Measurements from ENCODE around the gene ACTR8.
A peak's percentile ranks its signal among the peaks of the same experiment; 100 is the strongest.

Gene ACTR8

GRCh38 chr3:53902711-53903110, 20.8 kb upstream of the ACTR8 start:
- Histone ChIP-seq H3K27ac (no peak overlapping the region), H3K4me3 (ENCODE audit: low read depth in 1 of 2, low read length in 1 of 2) (no peak overlapping the region), H3K4me1 (ENCODE audit: control insufficient read depth in 1 of 2, insufficient read depth in 1 of 2, low read depth in 1 of 2, low read length in 1 of 2) (no peaks in the 10 kb centered on the region), H3K36me3 (no peaks in the 10 kb centered on the region), H3K27me3 (peaks cover 87% of the 10 kb centered on the region), H3K9me3 (no peaks in the 10 kb centered on the region)
- TF ChIP-seq, protein P1, sequence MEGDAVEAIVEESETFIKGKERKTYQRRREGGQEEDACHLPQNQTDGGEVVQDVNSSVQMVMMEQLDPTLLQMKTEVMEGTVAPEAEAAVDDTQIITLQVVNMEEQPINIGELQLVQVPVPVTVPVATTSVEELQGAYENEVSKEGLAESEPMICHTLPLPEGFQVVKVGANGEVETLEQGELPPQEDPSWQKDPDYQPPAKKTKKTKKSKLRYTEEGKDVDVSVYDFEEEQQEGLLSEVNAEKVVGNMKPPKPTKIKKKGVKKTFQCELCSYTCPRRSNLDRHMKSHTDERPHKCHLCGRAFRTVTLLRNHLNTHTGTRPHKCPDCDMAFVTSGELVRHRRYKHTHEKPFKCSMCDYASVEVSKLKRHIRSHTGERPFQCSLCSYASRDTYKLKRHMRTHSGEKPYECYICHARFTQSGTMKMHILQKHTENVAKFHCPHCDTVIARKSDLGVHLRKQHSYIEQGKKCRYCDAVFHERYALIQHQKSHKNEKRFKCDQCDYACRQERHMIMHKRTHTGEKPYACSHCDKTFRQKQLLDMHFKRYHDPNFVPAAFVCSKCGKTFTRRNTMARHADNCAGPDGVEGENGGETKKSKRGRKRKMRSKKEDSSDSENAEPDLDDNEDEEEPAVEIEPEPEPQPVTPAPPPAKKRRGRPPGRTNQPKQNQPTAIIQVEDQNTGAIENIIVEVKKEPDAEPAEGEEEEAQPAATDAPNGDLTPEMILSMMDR (IDR thresholded peaks at IDR 0.05) = no peak

DNA sequence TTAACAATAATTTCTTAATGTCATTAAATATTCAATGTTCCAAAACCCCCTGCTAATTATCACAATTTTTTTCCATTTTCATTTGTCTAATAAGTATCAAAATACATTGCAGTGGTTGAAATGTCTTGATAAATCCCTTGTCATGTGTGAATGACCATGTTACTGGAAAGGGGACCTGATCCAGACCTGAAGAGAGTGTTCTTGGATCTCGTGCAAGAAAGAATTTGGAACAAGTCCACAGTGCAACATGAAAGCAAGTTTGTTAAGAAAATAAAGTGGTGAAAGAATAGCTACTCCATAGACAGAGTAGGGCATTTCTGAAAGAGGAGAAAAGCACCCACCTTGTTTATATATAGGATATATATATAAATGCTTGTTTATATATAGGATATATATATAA, 20.1 kb upstream of the ACTR8 start:
- TF ChIP-seq, protein P1 (IDR thresholded peaks at IDR 0.05) = no peak
- Histone ChIP-seq H3K4me3 (ENCODE audit: low read depth in 1 of 2, low read length in 1 of 2) (no peak overlapping the region), H3K36me3 (no peaks in the 10 kb centered on the region), H3K27me3 (peaks cover 87% of the 10 kb centered on the region), H3K9me3 (no peaks in the 10 kb centered on the region), H3K4me1 (ENCODE audit: control insufficient read depth in 1 of 2, insufficient read depth in 1 of 2, low read depth in 1 of 2, low read length in 1 of 2) (no peaks in the 10 kb centered on the region), H3K27ac (no peak overlapping the region)

GRCh38 chr3:53900666-53901331, 18.8 kb upstream of the ACTR8 start:
- no peaks in the 10 kb centered on the region for H3K9me3 ChIP-seq
- TF ChIP-seq, protein P1 (IDR thresholded peaks at IDR 0.05) = no peak
- no peaks in the 10 kb centered on the region for H3K4me1 ChIP-seq (ENCODE audit: control insufficient read depth in 1 of 2, insufficient read depth in 1 of 2, low read depth in 1 of 2, low read length in 1 of 2)
- peaks cover 87% of the 10 kb centered on the region for H3K27me3 ChIP-seq
- H3K4me3 ChIP-seq (ENCODE audit: low read depth in 1 of 2, low read length in 1 of 2) = no peak overlapping the region
- no peaks in the 10 kb centered on the region for H3K36me3 ChIP-seq
- H3K27ac ChIP-seq = no peak overlapping the region

GRCh38 chr3:53899750-53900149, 17.8 kb upstream of the ACTR8 start:
- H3K4me1 ChIP-seq (ENCODE audit: control insufficient read depth in 1 of 2, insufficient read depth in 1 of 2, low read depth in 1 of 2, low read length in 1 of 2) = no peaks in the 10 kb centered on the region
- peaks cover 87% of the 10 kb centered on the region for H3K27me3 ChIP-seq
- H3K9me3 ChIP-seq = no peaks in the 10 kb centered on the region
- H3K36me3 ChIP-seq = no peaks in the 10 kb centered on the region
- no peak overlapping the region for H3K27ac ChIP-seq
- TF ChIP-seq, protein P1 (IDR thresholded peaks at IDR 0.05) = no peak
- no peak overlapping the region for H3K4me3 ChIP-seq (ENCODE audit: low read depth in 1 of 2, low read length in 1 of 2)

- Histone ChIP-seq H3K9me3 (no peaks in the 10 kb centered on the region), H3K27me3 (peaks cover 45% of the 10 kb centered on the region), H3K27ac (peak overlapping the region; percentile 96), H3K4me3 (ENCODE audit: low read depth in 1 of 2, low read length in 1 of 2) (peak overlapping the region; percentile 67 to 91), H3K36me3 (peaks cover 10% of the 10 kb centered on the region), H3K4me1 (ENCODE audit: control insufficient read depth in 1 of 2, insufficient read depth in 1 of 2, low read depth in 1 of 2, low read length in 1 of 2) (peaks cover 21% of the 10 kb centered on the region in 2 experiments)
- TF ChIP-seq, protein P1 (IDR thresholded peaks at IDR 0.05) = no peak
Measured at GRCh38 chr3:53892286-53892637, 10.3 kb upstream of the ACTR8 start.
